ENCODE data around the gene MSRB3. TPM values are rescaled to one million over a fixed set of nuclear protein-coding genes. Genes with fewer than 3 reads are reported as not detected.

The MSRB3 gene
- total and polyA plus RNA-seq, 7 donors = 15.4 to 64.1 (median 48.3) TPM

DNA sequence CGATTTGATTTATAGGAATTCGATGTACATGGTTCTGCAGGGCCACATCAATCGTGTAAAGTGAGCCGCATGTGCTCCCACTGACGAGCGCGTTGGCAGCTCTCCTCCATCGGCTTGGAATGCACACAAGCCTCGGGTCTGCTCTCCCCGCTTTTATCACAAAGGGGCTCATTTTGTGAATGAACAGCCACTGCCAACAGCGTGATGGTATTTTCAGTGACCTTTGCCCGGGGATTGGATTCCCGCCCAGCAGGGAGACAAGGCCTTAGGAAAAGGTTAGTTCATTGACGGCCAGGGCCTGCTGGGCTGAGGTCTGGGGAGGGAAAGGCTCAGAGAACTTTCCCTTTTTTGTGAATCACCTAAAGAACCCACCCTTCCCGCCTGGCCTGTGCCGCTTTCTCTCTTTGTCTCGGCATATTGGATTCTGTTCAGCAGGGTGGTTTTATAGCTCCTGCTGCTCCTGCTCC, 232.1 kb downstream of the MSRB3 start:
- intact Hi-C loops (cut with DNase I) = no loop called here
- no peak for DNase-seq
- Histone ChIP-seq H3K9me3 (no peaks in the 10 kb centered on the region), H3K27me3 (ENCODE audit: insufficient read depth in 3 of 3, low read length in 2 of 3) (no peaks in the 10 kb centered on the region), H3K27ac (no peak overlapping the region), H3K4me3 (no peak overlapping the region), H3K36me3 (ENCODE audit: insufficient read depth in 1 of 2, low read depth in 1 of 2) (no peaks in the 10 kb centered on the region), H3K4me1 (peaks cover 9% of the 10 kb centered on the region)
- 22 to 31% (median 26%) methylated on average over 17 of the region's 17 CpGs for WGBS, 3 donors
- TF ChIP-seq, protein P1, sequence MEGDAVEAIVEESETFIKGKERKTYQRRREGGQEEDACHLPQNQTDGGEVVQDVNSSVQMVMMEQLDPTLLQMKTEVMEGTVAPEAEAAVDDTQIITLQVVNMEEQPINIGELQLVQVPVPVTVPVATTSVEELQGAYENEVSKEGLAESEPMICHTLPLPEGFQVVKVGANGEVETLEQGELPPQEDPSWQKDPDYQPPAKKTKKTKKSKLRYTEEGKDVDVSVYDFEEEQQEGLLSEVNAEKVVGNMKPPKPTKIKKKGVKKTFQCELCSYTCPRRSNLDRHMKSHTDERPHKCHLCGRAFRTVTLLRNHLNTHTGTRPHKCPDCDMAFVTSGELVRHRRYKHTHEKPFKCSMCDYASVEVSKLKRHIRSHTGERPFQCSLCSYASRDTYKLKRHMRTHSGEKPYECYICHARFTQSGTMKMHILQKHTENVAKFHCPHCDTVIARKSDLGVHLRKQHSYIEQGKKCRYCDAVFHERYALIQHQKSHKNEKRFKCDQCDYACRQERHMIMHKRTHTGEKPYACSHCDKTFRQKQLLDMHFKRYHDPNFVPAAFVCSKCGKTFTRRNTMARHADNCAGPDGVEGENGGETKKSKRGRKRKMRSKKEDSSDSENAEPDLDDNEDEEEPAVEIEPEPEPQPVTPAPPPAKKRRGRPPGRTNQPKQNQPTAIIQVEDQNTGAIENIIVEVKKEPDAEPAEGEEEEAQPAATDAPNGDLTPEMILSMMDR (IDR thresholded peaks at IDR 0.05) = no peak
- ATAC-seq = no peak

DNA sequence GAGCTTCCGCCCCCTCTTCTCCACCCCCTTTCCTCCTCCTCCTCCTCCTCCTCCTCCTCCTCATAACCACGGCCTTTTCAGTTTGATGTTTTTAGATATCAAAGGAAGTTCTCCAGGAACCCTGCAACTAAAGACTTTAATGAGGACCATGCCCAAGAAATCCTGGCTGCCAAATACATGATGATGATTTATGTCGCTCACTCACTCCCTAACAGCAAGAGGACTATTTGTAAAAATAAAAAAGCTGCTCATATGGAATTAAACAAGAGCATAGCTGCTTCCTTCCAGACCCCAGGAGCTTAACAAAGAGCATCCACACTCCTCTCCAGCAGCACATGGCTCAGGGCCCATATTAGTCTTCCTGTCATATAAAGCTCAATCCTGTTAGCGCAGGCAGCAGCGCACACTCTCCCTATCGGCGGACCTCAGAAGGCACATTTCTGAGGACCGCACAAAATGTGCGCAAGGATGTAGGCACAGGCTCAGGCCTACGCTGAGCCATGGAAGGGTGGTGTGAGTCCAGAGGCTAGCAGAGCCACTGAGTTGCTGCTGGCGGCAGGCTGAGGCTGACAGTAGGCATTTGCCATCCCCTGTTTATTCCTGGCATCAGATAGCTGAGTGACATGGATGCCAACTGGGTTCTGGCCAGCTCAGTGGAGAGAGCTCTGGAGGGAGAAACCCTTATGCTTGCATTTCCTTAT, 232.8 kb downstream of the MSRB3 start:
- intact Hi-C loops (cut with DNase I) = no loop called here
- no peaks in the 10 kb centered on the region for H3K36me3 ChIP-seq (ENCODE audit: insufficient read depth in 1 of 2, low read depth in 1 of 2)
- no peak for ATAC-seq
- no peaks in the 10 kb centered on the region for H3K9me3 ChIP-seq
- WGBS, 3 donors = 41 to 50% (median 44%) methylated on average over 11 of the region's 11 CpGs
- H3K4me3 ChIP-seq = no peak overlapping the region
- no peak overlapping the region for H3K27ac ChIP-seq
- TF ChIP-seq, protein P1 (IDR thresholded peaks at IDR 0.05) = no peak
- H3K27me3 ChIP-seq (ENCODE audit: insufficient read depth in 3 of 3, low read length in 2 of 3) = no peaks in the 10 kb centered on the region
- peaks cover 9% of the 10 kb centered on the region for H3K4me1 ChIP-seq
- no peak for DNase-seq

GRCh38 chr12:65511912-65512311, 233.4 kb downstream of the MSRB3 start:
- WGBS, 3 donors = 52 to 63% (median 53%) methylated on average over 3 of the region's 3 CpGs
- Histone ChIP-seq H3K27me3 (ENCODE audit: insufficient read depth in 3 of 3, low read length in 2 of 3) (no peaks in the 10 kb centered on the region), H3K36me3 (ENCODE audit: insufficient read depth in 1 of 2, low read depth in 1 of 2) (no peaks in the 10 kb centered on the region), H3K4me3 (no peak overlapping the region), H3K9me3 (no peaks in the 10 kb centered on the region), H3K4me1 (peaks cover 9% of the 10 kb centered on the region), H3K27ac (no peak overlapping the region)
- intact Hi-C loops (cut with DNase I) = no loop called here
- no peak for ATAC-seq
- TF ChIP-seq, protein P1 (IDR thresholded peaks at IDR 0.05) = no peak
- DNase-seq = no peak

Other genes starting within 250 kb of the MSRB3 start
- gene WIF1, start 157.4 kb upstream of the MSRB3 start, total RNA-seq = not detected
- under 1 TPM in 1 of 3 donors, not detected in 2; 0.03 TPM for gene WIF1, start 157.4 kb upstream of the MSRB3 start, polyA plus RNA-seq
- gene LEMD3, start 109.1 kb upstream of the MSRB3 start, total RNA-seq = 10 to 100 TPM; 10.4 to 17.1 (median 12.6) TPM
- gene LEMD3, start 109.1 kb upstream of the MSRB3 start, polyA plus RNA-seq = 10 to 100 TPM in 1 of 3 donors, 1 to 10 TPM in 2; 5.4 to 10.1 (median 5.8) TPM